Spleen (tissue), 11 donors: ENCODE results near the gene TCERG1. TPM values are rescaled to one million over a fixed set of nuclear protein-coding genes. Genes with fewer than 3 reads are reported as not detected.

Source experiments
- DNase-seq: peaks from one replicate; pipeline ENCODE4 v3.0.0-alpha.2; 2020
- H3K27ac ChIP-seq, 8 donors: fragments of 200-600 bp; sonication (generic) in 7 of 8; 1 replicate in 4 of 8; 2 replicates in 4 of 8; pipeline versions ENCODE4 v1.5.0 to v1.8.0; 2016 to 2021; ENCODE audit warnings: inconsistent platforms in 4 of 8, mild to moderate bottlenecking in 4 of 8, moderate library complexity in 1 of 8
- H3K27me3 ChIP-seq, 7 donors: fragments of 200-600 bp; sonication (generic) in 6 of 7; replicated peaks in 1 of 7; 1 replicate in 4 of 7; 2 replicates in 3 of 7; pipeline versions ENCODE4 v1.5.0 to v1.8.0; 2016 to 2021; ENCODE audit warnings: inconsistent platforms in 3 of 7, mild to moderate bottlenecking in 1 of 7
- H3K36me3 ChIP-seq, 6 donors: fragments of 200-600 bp; sonication (generic) in 5 of 6; 1 replicate in 4 of 6; 2 replicates in 2 of 6; pipeline versions ENCODE4 v1.5.0 to v1.8.0; 2016 to 2021; ENCODE audit warnings: inconsistent platforms in 2 of 6
- H3K4me1 ChIP-seq, 6 donors: fragments of 200-600 bp; sonication (generic) in 5 of 6; 1 replicate in 3 of 6; 2 replicates in 3 of 6; pipeline versions ENCODE4 v1.5.0 to v1.8.0; 2016 to 2021; ENCODE audit warnings: inconsistent platforms in 3 of 6
- H3K4me3 ChIP-seq, 8 donors: fragments of 200-600 bp; sonication (generic) in 7 of 8; 1 replicate in 4 of 8; 2 replicates in 4 of 8; pipeline versions ENCODE4 v1.5.0 to v1.8.0; 2016 to 2021; ENCODE audit warnings: inconsistent platforms in 4 of 8, mild to moderate bottlenecking in 4 of 8, moderate library complexity in 2 of 8
- H3K9me3 ChIP-seq, 8 donors: fragments of 200-600 bp; sonication (generic) in 7 of 8; 1 replicate in 4 of 8; 2 replicates in 4 of 8; pipeline versions ENCODE4 v1.5.0 to v1.8.0; 2016 to 2021; ENCODE audit warnings: inconsistent platforms in 4 of 8
- POLR2A ChIP-seq, 3 donors: fragments of 450-650 bp; IDR thresholded peaks; one replicate each; pipeline ENCODE4 v1.5.1; 2017; ENCODE audit warnings: antibody characterized with exemption in 3 of 3, mild to moderate bottlenecking in 1 of 3
- POLR2AphosphoS5 ChIP-seq, 3 donors: sonication (generic); formaldehyde crosslinking; IDR thresholded peaks; one replicate each; pipeline ENCODE4 v1.5.1; 2017; ENCODE audit warnings: antibody characterized with exemption in 3 of 3
- WGBS, 5 donors: extraction: QIAGEN DNeasy Blood & Tissue Kit in 3 of 5; methylation state at CpG; one replicate each; pipeline versions ENCODE4 v1.1.5 to v1.1.7; 2013 to 2018; 5-methylcytosine and 5-hydroxymethylcytosine counted together
- intact Hi-C: fragments of 100-400 bp; cut with DNase I; formaldehyde crosslinking; loops from one replicate; pipeline ENCODE4 v1.15.0; 2023; ENCODE audit warnings: low total_unique reads
- polyA plus RNA-seq, 3 donors: library from polyadenylated mRNA; stranded (reverse); fragments of 200-250 nt; gene quantifications; one replicate each; pipeline ENCODE4 v1.2.1, GENCODE V29; 2013
- total RNA-seq, 7 donors: library from RNA; depleted of rRNA in 3 of 7; stranded (reverse); fragments of >200 nt in 3 of 7; fragmentation: NEBNext Ultra II Directional in 4 of 7; extraction: Animal tissue kit (Norgen Biotek cat#: 25700) in 4 of 7; gene quantifications; one replicate each; pipeline versions ENCODE4 v1.1.0 to v1.2.1, GENCODE V29; 2016 to 2021
- TF ChIP-seq, protein P1 (sequence below), 11 experiments: fragments of 200-600 bp in 7 of 11; fragments of 450-650 bp in 4 of 11; sonication (generic) in 4 of 11; IDR thresholded peaks in 8 of 11; conservative IDR thresholded peaks in 3 of 11; 1 replicate in 7 of 11; 2 replicates in 4 of 11; pipeline versions ENCODE4 v1.4.0 to v1.8.0; 2016 to 2021; ENCODE audit warnings: antibody characterized with exemption in 11 of 11, inconsistent platforms in 4 of 11, mild to moderate bottlenecking in 1 of 11
- donor health status: healthy with polysubstance abuse.
- donor health status: DM: no; HTN: no; CAD: no; lungs with moderate emphysema.
- donor health status: DM: no; HTN: no; CAD: no.
- donor health status: Bipolar disorder and iron deficiency.
- donor health status: healthy.
- donor health status: DM: no; HTN: no; CAD: no.
- donor health status: DM: yes; HTN: yes; CAD: no.

TCERG1 gene
- total and polyA plus RNA-seq, 10 donors = 43.7 to 117 (median 75.4) TPM

DNA sequence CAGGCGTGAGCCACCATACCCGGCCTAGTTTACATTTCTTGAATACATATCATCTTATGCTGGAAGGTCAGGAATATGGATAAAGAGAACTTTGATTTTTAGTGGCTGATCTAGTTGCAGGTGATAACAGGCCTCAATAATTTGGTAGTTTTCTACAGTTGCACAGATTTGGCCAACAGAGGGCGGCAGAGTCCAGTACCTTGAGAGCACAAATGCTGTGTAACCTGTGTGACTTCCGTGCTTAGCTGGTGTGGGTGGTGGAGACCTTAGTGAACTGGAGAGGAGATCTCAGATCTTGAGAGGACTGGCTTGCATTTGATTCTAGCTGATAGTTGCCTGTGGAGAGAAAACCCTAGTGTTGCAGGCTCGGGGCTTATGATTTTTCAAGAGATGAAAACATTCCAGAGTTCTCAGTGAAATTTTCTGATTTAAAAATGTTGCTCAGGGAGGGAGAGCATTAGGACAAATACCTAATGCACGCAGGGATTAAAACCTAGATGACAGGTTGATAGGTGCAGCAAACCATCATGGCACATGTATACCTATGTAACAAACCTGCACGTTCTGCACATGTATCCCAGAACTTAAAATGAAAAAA lies 86.2 kb downstream of the TCERG1 start:
- Histone ChIP-seq H3K27me3 (no peaks in the 10 kb centered on the region), H3K9me3 (no peaks in the 10 kb centered on the region), H3K4me1 (no peaks in the 10 kb centered on the region), H3K4me3 (no peak overlapping the region), H3K27ac (no peak overlapping the region), H3K36me3 (no peaks in the 10 kb centered on the region)
- intact Hi-C loops = loop anchor here (5.0 kb wide), 1 partner anchor 654 kb away; no protein-coding TSS in a partner anchor
- 37 to 46% (median 44%) methylated on average over 7 of the region's 7 CpGs for WGBS, 5 donors
- DNase-seq = peak; percentile 77
- TF ChIP-seq, protein P1, sequence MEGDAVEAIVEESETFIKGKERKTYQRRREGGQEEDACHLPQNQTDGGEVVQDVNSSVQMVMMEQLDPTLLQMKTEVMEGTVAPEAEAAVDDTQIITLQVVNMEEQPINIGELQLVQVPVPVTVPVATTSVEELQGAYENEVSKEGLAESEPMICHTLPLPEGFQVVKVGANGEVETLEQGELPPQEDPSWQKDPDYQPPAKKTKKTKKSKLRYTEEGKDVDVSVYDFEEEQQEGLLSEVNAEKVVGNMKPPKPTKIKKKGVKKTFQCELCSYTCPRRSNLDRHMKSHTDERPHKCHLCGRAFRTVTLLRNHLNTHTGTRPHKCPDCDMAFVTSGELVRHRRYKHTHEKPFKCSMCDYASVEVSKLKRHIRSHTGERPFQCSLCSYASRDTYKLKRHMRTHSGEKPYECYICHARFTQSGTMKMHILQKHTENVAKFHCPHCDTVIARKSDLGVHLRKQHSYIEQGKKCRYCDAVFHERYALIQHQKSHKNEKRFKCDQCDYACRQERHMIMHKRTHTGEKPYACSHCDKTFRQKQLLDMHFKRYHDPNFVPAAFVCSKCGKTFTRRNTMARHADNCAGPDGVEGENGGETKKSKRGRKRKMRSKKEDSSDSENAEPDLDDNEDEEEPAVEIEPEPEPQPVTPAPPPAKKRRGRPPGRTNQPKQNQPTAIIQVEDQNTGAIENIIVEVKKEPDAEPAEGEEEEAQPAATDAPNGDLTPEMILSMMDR (IDR thresholded peaks at IDR 0.05 in 8 of 11, conservative IDR thresholded peaks at IDR 0.05 in 3 of 11) = peak; percentile 28 to 73 (median 59)
- TF ChIP-seq POLR2A (IDR thresholded peaks at IDR 0.05) = no peak

GRCh38 chr5:146533882-146534281 lies 86.7 kb downstream of the TCERG1 start:
- no peak overlapping the region for H3K4me3 ChIP-seq
- intact Hi-C loops = loop anchor here (5.0 kb wide), 1 partner anchor 653 kb away; no protein-coding TSS in a partner anchor
- no peak overlapping the region for H3K27ac ChIP-seq
- H3K9me3 ChIP-seq = no peaks in the 10 kb centered on the region
- no peaks in the 10 kb centered on the region for H3K4me1 ChIP-seq
- H3K36me3 ChIP-seq = no peaks in the 10 kb centered on the region
- TF ChIP-seq, protein P1 (IDR thresholded peaks at IDR 0.05 in 8 of 11, conservative IDR thresholded peaks at IDR 0.05 in 3 of 11) = no peak
- TF ChIP-seq POLR2A (IDR thresholded peaks at IDR 0.05) (no peak), POLR2AphosphoS5 (IDR thresholded peaks at IDR 0.05) (no peak)
- DNase-seq = no peak
- 0% methylated on average over 1 of the region's 1 CpG for WGBS, 5 donors
- H3K27me3 ChIP-seq = no peaks in the 10 kb centered on the region

DNA sequence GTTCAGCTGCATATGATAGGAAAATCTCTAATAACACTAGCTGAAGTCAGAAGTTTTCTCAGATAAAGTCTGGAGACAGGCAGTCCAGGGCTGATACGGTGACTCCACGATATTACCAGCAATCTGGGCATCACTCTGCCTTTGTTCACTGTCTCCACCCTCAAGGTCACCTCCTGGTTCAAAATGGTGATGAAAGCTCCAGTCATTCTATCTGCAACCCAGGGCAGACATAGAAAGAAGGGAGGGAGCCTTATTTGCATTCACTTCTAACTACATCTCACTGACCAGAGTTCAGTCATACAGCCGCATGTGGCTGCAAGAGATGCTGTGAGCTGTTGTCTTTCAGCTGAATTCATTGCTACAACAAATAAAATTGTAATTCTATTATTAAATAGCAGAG lies 91.3 kb downstream of the TCERG1 start:
- Histone ChIP-seq H3K27ac (no peak overlapping the region), H3K36me3 (no peaks in the 10 kb centered on the region), H3K9me3 (no peaks in the 10 kb centered on the region), H3K4me1 (no peaks in the 10 kb centered on the region), H3K4me3 (no peak overlapping the region), H3K27me3 (no peaks in the 10 kb centered on the region)
- DNase-seq = no peak
- intact Hi-C loops = no loop called here
- TF ChIP-seq POLR2AphosphoS5 (IDR thresholded peaks at IDR 0.05) (no peak), POLR2A (IDR thresholded peaks at IDR 0.05) (no peak)
- TF ChIP-seq, protein P1 (IDR thresholded peaks at IDR 0.05 in 8 of 11, conservative IDR thresholded peaks at IDR 0.05 in 3 of 11) = no peak
- 81 to 95% (median 93%) methylated on average over 3 of the region's 3 CpGs for WGBS, 5 donors

- no peak for DNase-seq
- no peaks in the 10 kb centered on the region for H3K27me3 ChIP-seq
- H3K36me3 ChIP-seq = no peaks in the 10 kb centered on the region
- H3K4me3 ChIP-seq = no peak overlapping the region
- TF ChIP-seq POLR2A (IDR thresholded peaks at IDR 0.05) (no peak), POLR2AphosphoS5 (IDR thresholded peaks at IDR 0.05) (no peak)
- TF ChIP-seq, protein P1 (IDR thresholded peaks at IDR 0.05 in 8 of 11, conservative IDR thresholded peaks at IDR 0.05 in 3 of 11) = no peak
- H3K9me3 ChIP-seq = no peaks in the 10 kb centered on the region
- no peaks in the 10 kb centered on the region for H3K4me1 ChIP-seq
- no peak overlapping the region for H3K27ac ChIP-seq
- intact Hi-C loops = no loop called here
- 90 to 96% (median 91%) methylated on average over 4 of the region's 4 CpGs for WGBS, 5 donors
Observed at GRCh38 chr5:146539973-146540372, 92.8 kb downstream of the TCERG1 start.
